Left cardiac atrium (tissue), 4 donors: ENCODE measurements around the gene PLCB1. TPM values are rescaled to one million over a fixed set of nuclear protein-coding genes. Genes with fewer than 3 reads are reported as not detected.
"Not testable (repeated sequence)": the region's sequence is repeated elsewhere in the genome, so short reads cannot be mapped to it uniquely, and the experiment has no call there.

ENCODE experiments used
- ATAC-seq, 2 donors: fragments of 200-7000 bp; cut with Tn5 transposase; one replicate each; pipeline ENCODE4 v1.9.1; 2020; ENCODE audit warnings: mild to moderate bottlenecking in 2 of 2, moderate library complexity in 2 of 2
- DNase-seq: peaks from one replicate; pipeline ENCODE4 v3.0.0-alpha.2; 2020
- intact Hi-C, 2 donors: fragments of 100-400 bp; cut with DNase I; formaldehyde crosslinking; loops; one replicate each; pipeline versions ENCODE4 v1.14.1 to v1.15.1; 2022 to 2023
- total RNA-seq, 2 donors: library from RNA; stranded (reverse); fragmentation: NEBNext Ultra II Directional; extraction: Animal tissue kit (Norgen Biotek cat#: 25700); gene quantifications; one replicate each; pipeline ENCODE4 v1.2.1, GENCODE V29; 2021
- donor health status: DM: no; HTN: yes; CAD: no.
- donor health status: DM: no; HTN: yes; CAD: no; lungs with severe emphysema.
- donor health status: DM: yes; HTN: yes; CAD: no.
- donor health status: Dilated cardiomyopathy.

PLCB1 gene
- total RNA-seq, 2 donors from 2014 or later: 25.9 to 27.1 TPM

DNA sequence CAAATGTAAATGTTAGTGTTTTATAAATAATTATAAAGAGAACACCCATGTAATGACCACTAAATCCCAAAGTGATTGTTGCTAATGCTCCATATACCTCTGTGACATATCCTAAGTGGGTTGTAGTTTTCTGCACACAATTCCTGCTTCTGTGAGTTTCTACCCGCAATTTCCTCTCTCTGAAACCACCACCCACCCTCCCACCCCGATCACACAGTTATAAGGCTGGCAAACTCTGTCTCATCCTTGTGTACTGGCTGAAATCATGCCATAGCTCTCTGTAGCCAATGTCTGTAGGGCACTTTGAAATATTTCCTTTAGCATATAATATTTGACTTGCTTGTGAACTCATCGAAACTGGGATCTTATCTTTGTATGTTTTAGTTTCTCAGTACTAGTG is 236.6 kb downstream of the PLCB1 start:
- DNase-seq (no peak), ATAC-seq (no peak)
- intact Hi-C loops: no loop called here

GRCh38 chr20:8369311-8369710 is 237.2 kb downstream of the PLCB1 start:
- intact Hi-C loops: no loop called here
- DNase-seq: no peak
- ATAC-seq: no peak

DNA sequence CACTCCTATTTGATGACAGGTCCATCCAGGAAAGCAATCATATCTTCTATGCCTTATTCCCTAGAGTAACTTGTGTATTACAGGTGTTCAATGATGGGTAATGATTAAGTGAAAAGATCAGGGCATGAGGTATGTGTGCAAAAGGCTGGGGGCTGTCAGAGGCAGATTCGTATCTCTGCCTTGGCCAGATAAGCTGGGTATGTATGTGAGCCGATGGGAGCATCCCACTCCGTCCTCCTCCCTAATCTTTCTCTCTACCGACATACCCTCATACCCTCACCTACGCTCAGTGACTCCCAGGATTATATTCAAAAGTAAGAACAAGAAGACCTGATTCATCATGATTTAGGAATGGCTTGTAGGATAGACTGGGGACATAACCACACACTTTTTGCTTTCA is 238.7 kb downstream of the PLCB1 start:
- DNase-seq: no peak
- no peak for ATAC-seq
- intact Hi-C loops: no loop called here

DNA sequence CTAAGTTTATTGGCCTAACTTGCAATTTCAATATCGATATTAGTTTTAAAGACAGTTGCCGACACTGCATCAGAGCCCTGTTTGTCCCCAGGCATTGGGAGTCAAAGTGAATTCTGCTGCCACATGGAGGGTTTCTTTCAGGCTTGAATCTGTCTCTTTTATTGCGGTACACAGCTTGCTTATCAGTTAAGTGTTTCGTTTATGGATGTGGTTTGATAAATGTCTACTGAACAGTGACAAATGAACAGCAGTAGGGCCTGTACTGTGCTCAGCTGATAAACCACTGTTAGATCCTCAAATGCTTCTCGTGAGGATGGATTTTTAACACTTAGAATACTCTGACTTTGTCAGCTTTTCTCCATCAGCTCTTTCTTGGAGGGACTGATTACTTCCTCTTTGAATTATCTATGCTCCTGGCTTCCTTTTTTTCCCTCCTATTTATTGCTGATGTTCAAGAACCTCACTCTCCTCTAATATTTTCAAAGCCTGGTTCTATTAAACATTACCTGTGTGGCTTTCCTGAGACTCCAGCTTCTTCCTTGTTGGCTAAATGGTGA is 240.8 kb downstream of the PLCB1 start:
- no peak for DNase-seq
- intact Hi-C loops: no loop called here
- no peak for ATAC-seq

DNA sequence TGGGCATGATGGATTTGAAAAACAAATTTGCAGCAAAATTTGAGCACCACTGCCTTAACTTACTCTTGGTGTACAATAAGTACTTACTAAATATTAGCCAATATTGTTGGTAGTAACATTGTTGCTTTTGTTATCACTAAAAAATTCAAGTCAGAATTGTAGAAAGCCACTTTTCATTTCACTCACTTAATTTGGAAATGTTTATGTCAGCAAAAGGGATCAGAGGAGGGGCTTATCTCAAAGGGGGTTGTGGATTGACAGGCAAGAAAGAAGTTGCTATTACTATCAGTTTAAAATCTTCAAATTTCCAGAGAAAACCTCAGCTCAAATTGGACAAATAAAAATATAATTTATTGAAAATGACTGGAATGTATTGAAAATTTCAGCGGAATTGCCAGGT is 241.5 kb downstream of the PLCB1 start:
- no peak for DNase-seq
- intact Hi-C loops: no loop called here
- ATAC-seq: no peak

GRCh38 chr20:8375898-8376297 is 243.8 kb downstream of the PLCB1 start:
- intact Hi-C loops: no loop called here
- ATAC-seq (no peak), DNase-seq (no peak)

DNA sequence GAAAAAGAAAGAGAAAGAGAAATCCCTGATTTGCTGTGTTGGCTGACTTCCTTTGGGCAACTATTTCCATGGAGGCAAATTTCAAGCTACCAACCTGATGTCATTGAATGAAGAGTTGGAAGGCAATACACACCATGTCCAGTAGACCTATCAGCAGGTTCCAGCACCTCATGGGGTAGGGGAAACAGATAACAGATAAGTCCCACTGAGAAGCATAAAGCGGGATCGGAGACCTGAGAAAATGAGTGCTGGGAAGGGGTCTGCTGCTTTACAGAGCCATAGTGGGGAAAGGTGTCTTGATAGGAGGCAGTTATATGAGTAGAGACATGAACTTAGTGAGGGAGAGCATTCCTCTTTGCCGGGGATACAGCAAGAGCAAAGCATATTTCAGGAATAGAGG is 244.9 kb downstream of the PLCB1 start:
- ATAC-seq: no peak
- DNase-seq: no peak
- intact Hi-C loops: no loop called here

DNA sequence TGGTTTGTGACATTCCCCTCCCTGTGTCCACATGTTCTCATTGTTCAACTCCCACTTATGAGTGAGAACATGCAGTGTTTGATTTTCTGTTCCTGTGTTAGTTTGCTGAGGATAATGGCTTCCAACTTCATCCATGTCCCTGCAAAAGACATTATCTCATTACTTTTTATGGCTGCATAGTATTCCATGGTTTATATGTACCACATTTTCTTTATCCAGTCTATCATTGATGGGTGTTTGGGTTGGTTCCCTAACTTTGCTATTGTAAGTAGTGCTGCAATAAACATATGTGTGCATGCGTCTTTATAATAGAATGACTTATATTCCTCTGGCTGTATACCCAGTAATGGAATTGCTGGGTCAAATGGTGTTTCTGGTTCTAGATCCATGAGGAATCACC is 247.1 kb downstream of the PLCB1 start:
- ATAC-seq, intact Hi-C loops: not testable (repeated sequence)

DNA sequence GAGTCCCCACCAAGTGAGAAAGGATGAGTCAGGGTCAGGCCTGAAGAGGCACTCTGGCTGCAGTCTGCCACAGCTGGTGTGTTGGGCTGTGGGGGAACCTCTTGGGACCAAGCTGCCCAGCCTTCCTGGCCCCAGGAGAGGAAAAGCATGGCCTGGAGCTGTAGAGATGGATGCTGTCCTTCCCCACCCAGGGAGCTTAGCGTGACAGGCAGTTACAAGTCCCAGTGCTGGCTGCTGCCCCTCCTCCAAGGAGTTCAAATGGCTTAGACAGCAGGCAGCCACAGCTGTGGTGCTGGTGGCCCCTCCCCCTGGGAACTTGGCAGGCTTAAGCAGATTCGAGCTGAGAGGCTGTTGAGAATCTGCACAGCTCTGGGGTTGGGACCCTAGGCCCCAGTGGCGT is 253.2 kb downstream of the PLCB1 start:
- peak; percentile 22 for DNase-seq
- ATAC-seq: peak; percentile 20 to 58
- intact Hi-C loops: no loop called here

More for the DNA sequence above, 247.1 kb downstream of the PLCB1 start:
- DNase-seq: not testable (repeated sequence)

GRCh38 chr20:8386991-8387390 is 254.9 kb downstream of the PLCB1 start:
- intact Hi-C loops: no loop called here
- DNase-seq: no peak
- ATAC-seq: no peak

DNA sequence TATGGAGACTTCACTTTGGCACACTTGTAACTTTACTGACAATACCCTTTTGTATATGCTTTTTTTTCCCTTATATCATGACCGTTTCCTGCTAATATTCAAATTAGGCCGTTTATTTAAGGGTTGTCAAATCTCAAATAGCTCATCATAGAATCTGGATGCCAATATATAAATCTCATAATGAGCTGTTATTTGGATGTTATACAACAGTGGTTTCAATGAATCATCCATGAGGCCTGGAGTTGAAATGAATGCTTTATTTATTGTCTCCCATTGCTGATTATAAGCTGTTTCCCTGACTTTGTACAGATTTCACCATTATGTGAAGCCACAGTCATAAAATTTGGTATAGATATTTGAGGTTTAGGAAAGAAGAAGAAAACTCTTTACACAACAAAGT is 256.1 kb downstream of the PLCB1 start:
- intact Hi-C loops: loop anchor here in 1 of 2 donors (2.0 kb wide), 1 partner anchor 255 kb away; the partner anchor contains the start of gene PLCB1
- no peak for DNase-seq
- peak in 1 of 2 donors; percentile 49 for ATAC-seq

DNA sequence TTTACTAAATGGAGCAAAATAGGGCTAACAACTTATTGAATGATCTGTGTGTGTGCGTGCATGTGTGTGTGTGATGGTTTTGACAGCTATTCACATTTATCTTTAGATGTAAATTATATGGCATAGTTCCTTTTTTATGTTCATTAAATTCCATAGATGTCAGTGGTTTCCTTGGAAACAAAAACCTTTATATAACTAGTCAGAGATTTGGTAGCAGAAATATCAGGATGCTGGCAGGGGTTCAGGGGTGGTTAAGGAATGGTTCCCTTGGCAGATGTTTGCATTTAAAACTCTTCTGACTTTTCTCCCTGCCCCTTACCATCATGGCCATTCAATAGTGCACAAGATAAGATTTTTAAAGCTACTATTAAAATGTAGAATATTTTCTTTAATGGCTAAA is 256.6 kb downstream of the PLCB1 start:
- intact Hi-C loops: loop anchor here in 1 of 2 donors (2.0 kb wide), 1 partner anchor 256 kb away; the partner anchor contains the start of gene PLCB1
- no peak for DNase-seq
- ATAC-seq: no peak

DNA sequence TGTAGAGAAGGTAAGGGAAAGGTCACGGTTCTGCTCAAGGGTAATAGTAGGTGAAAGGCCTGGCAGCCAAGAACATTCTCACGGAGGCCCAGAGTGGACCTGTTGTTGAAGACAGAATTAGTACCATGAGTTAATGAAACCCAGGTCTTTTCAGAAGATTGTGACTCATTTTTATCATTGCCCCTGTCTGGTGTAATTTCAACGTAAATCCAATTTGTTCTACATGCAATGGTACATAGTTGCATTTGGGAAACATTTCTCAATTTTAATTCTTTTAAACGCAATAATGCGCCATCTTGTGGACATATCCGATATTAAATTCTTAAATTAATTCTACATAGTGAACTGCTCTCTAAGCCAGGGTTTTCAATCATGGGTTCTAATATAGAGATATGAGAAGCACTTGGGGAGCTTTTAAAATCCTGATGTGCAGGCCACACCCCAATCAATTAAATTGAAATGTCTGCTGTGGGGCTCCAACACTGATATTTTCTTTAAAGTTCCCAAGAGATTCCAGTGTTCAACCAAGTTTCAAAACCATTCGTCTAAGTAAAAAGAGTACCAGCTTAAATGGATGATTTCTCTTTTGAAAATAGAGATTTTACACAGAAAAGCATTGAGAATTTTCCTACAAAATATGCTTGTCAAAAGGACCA is 257.4 kb downstream of the PLCB1 start:
- peak; percentile 49 to 58 for ATAC-seq
- intact Hi-C loops: loop anchor here (2.0 to 10.0 kb wide), 4 partner anchors 255 to 342 kb away; partner anchors contain the start of gene PLCB1 (in 2 of the 2)
- DNase-seq: no peak

DNA sequence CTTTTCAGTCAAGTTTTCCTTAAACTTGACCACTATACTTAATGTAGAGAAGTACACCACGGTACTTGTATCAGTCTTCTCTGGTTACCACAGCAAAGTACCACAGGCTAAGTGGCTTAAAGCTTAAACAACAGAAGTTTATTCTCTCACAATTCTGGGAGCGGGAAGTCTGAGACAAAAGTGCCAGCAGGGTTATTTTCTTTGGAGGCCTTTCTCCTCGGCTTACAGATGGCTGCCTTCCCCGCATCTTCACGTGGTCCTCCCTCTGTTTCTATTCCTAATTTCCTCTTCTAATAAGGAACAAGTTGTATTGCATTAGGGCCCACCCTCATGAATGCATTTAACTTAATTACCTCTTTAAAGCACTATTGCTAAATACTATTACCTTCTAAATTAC is 258.0 kb downstream of the PLCB1 start:
- ATAC-seq: no peak
- no peak for DNase-seq
- intact Hi-C loops: loop anchor here (5.0 to 10.0 kb wide), 3 partner anchors 255 to 343 kb away; partner anchors contain the start of gene PLCB1 (in 1 of the 2)

GRCh38 chr20:8390500-8390899 is 258.4 kb downstream of the PLCB1 start:
- ATAC-seq (no peak), DNase-seq (no peak)
- intact Hi-C loops: loop anchor here (5.0 to 10.0 kb wide), 3 partner anchors 256 to 343 kb away; partner anchors contain the start of gene PLCB1 (in 1 of the 2)

DNA sequence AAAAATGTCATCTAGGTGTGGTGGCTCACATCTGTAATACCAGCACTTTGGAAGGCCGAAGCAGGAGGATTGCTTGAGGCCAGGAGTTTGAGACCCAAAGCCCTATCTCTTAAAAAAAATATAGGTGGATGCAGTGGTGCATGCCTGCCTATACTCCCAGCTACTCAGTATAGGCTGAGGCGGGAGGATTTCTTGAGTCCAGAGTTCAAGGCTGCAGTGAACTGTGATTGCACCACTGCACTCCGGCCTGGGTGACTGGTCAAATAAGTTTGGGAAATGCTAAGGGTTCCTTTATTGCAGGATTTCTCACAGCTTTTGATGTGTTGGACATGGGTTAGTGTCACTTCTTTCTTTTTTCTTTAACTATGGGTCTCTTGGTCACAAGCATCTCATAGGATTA is 261.3 kb downstream of the PLCB1 start:
- ATAC-seq: no peak
- intact Hi-C loops: loop anchor here (5.0 to 10.0 kb wide), 3 partner anchors 259 to 346 kb away; partner anchors contain the start of gene PLCB1 (in 1 of the 2)
- no peak for DNase-seq

GRCh38 chr20:8394308-8394945 is 262.4 kb downstream of the PLCB1 start:
- intact Hi-C loops: loop anchor here (2.0 to 10.0 kb wide), 4 partner anchors 62 to 347 kb away; partner anchors contain the start of gene PLCB1 (in 1 of the 2)
- ATAC-seq: peak in 1 of 2 donors; percentile 26
- no peak for DNase-seq

- ATAC-seq (no peak), DNase-seq (no peak)
- intact Hi-C loops: loop anchor here (2.0 to 10.0 kb wide), 2 partner anchors 61 to 261 kb away; partner anchors contain the start of gene PLCB1 (in 1 of the 2)
These were observed 263.9 kb downstream of the PLCB1 start for GRCh38 chr20:8395956-8396355.

DNA sequence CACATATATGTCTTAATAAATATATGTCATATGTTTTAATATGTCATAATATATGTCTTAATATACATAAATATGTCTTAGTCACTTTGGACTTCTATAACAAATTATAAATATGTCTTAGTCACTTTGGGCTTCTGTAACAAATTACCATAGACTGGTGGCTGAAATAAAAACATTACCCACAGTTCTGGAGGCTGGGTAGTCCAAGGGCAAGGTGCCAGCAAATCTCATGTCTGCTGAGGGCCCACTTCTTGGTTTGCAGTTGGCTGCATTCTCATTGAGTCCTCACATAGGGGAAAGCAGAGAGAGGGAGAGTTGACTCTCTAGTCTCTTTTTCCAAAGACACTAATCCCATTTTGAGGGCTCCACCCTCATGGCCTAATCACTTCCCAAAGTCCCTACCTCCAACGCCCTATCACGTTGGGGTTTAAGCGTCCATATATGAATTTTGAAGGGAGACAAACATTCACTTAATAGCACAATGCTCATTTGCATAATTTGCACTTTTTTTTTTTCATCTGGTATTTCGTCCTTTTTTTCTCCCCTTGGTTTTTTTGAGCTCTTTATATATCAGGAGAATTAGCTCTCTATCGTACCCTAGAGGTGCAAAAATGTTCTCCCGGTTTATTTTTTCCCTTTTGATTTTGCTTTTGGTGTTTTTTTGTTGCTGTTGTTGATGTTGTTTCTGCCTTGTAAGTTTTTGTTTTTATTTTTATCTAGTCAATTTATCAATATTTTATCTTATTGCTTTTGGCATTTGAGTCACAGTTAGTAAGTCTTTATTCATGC is 266.4 kb downstream of the PLCB1 start:
- ATAC-seq (no peak), DNase-seq (no peak)
- intact Hi-C loops: loop anchor here in 1 of 2 donors (10.0 kb wide), 1 partner anchor 264 kb away; the partner anchor contains the start of gene PLCB1
